GM21367 (cell line): Measurements from ENCODE around the gene PRL.

Source experiments
- ATAC-seq: cut with Tn5 transposase; IDR thresholded peaks from one replicate; pipeline ENCODE4 v1.9.1; 2021; ENCODE audit not compliant: unreplicated experiment

The PRL gene

DNA sequence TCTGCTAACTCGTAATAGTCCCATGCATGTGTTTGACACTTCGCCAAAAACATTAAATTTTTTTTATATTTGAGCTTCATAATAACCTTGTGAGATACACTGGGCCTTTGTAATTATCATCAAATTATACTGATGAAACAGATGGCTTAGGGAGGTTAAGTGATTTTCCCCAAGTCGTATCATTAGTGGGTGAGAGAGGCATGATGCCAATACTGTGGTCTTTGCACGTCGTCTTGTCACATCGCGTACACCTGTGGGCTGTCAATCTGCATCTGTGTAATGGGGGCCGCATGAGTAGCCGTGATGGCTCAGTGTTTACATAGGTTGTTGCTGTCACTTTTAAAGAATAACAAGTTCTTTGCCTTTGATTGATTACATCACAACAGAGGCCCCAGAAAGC lies 1.7 kb downstream of the PRL start:
- ATAC-seq, result no peak

- ATAC-seq, result no peak
Observed at GRCh38 chr6:22294301-22294700, 2.5 kb downstream of the PRL start.

GRCh38 chr6:22290045-22290444 lies 6.8 kb downstream of the PRL start:
- ATAC-seq, result no peak

DNA sequence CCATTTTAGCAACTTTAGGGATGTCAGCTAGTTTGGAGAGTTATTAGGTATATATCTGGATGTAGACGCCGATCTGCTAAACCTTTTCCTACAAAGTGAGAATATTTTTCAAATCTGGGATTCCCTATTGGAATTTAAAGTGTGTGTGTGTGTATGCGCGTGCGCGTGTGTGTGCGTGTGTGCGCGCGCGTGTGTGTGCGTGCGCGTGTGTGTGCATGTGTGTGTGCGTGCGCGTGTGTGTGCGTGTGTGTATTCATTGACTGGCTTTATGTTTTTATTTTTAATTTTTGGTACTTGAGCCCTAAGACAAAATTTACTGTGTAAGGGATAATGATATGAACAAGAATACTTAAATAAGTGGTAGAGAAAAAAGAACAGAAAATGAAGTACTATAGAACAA lies 8.1 kb downstream of the PRL start:
- no peak for ATAC-seq

- ATAC-seq, result no peak
Observed at GRCh38 chr6:22284666-22285065, 12.2 kb downstream of the PRL start.

DNA sequence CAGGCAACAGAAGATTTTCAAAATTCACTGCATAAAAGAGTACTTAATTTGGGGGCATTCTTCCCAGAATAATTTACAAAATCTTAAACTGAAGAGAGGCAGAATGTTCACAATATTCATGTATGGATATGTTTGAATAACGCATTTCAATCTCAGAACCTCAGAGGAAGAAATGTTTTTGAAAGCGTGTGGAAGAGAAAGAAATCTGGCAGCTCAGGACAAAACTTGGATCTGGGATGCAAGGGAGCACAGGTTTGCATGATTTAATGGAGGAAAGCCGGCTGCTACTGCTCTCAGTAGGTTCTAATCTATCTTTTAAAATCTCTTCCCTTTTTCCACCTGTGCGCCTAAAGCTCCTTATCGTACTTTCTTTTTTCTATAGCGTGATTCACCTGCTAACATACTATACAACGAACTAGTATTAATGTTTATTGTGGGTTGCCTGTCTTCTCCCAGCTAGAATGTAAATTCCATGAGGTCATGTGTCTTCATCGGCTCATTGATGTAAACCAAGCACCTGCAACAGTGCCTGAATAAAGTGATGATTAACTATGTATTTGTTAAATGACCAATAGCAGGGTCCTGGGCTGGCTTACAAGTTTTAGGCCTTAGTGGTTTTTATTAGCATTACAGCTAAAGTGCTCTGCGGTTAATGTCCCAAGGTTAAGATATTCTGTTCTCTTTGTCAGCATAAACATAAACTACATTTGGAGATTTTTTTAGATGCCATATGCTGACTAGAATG lies 15.3 kb downstream of the PRL start:
- ATAC-seq, result no peak

GRCh38 chr6:22279427-22279826 lies 17.4 kb downstream of the PRL start:
- ATAC-seq, result no peak

DNA sequence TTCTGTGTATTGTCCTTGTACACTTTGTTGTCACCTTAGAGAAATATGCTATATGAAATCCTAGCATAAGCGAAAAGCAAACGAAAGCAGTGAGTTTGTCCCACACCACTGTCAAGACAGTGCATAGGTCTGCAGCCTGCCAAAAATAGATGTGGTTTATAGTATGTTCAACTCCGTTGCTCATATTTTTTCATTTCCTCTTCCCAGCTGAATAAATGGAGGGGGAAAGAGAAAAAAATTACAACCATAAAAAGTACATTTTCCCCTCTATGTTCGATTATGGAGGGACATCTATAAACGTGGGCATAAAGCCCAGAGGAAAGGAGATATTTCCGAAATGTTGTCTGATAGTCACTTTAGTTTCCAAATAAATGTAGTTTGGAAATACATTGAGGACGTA lies 25.8 kb downstream of the PRL start:
- no peak for ATAC-seq

DNA sequence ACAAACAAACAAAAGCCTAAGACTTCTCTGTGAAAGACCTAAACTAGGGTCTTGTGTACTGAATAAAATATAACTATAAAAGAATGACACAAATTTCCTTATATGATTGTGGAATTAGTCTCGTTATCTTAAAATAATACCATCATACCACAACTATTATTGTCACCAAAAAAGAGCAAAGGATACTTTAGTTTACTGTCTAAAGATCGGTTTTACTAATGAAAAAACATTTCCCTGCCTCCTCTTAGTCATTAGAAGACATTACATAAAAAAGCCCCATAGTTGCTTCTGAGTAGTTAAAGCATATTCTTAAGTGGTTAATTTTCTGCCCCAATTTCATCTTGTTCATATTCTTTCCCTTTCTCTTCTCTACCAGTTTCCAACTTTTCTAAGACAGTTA lies 33.1 kb downstream of the PRL start:
- ATAC-seq, result no peak

DNA sequence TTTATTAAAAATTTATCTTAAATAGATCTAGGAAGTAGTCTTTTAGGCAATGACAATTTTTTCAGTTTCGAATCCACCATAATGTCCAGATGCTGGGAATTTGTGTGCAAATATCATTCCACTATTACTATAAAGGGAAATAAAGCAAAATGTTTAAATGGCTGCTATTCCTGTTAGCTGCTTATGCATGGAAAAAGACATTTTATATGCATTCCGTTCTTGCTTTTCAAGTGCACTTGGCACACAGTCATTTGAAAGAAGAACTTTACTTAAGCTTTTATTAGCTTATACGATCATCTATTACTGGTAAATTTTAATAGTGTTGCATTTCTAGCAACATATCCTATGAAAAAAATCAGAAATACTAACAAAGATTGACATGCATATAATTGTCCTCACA lies 42.0 kb downstream of the PRL start:
- no peak for ATAC-seq

DNA sequence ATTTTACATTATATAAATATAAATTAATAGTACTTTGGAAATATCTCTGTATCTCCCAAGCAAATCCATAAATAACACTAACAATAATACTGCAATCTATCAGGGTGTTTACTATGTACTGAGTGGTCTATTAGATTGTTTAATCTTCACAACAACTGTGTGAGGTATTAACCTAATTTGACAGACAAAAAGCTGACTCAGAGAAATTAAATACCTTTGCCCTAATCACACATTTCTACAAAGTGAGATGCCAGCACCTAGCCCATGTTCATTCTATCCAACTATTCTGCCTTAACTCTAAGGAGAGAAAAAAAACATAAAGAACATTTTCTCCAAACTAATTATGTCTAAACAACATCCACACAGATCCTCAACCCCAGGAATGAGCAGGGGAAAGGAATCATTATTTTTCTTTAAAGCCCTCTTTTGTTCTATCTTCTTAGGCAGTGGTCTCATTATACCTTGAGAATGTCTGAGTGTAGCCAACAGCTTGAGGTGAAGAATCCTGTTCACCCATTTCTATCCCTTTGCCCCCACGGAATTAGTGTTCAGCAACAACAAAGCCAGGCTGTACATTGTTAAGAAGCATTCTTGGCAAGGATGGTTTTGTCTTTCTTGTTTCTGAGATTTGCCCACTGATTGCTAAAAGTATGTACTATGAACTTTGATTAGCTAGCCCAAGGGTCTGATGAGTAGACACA lies 42.7 kb downstream of the PRL start:
- no peak for ATAC-seq

DNA sequence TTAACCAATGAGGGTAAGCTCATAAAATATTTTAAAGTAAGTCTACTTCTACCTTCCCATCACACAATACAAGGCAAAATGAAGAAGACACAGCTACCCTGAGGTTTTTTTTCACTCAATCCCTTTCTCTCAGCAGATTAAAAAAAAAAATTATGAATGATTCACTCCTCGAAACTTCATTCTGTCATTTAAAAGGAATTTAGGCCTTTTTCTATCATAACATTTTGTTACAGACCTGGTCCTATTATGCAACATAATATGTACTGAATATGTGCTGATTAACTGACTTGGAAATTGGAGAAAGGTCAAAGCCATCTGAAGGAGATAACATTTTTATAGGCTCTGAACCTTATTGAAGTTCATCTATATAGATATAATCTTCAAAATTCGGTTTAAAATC lies 45.5 kb downstream of the PRL start:
- ATAC-seq, result no peak

GRCh38 chr6:22250486-22250885 lies 46.4 kb downstream of the PRL start:
- ATAC-seq, result no peak

DNA sequence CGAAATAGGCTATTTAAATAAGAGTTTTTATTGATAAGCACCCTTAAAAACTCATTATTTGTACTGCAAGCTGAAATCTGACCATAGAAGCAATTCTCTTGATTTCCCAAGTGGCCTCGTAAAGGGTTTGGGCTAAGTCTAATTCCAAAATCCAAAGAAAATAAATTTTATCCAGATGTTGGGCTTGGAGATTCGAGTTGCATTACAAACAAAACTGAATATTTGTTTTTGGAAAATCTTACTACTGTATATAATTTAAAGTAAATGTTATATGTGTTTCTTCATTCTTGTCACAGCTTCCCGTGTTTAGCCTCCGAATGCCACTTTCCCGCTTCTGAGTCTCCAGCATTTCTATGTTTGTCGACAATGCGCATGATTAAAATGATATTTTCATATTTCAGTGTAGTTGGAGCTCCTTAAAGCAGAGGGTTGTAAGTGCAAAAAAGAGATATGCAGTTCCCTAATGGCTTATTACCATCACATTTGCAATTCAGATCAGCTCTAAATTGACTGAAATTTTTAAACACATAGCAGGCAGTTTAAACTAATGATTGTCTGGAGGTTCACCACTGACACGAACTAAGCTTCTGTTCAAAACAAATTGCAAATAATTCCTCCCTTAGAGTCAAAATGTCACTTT lies 47.0 kb downstream of the PRL start:
- no peak for ATAC-seq

GRCh38 chr6:22248513-22249308 lies 48.1 kb downstream of the PRL start:
- ATAC-seq, result no peak

- ATAC-seq, result no peak
Observed at GRCh38 chr6:22247916-22248482, 48.8 kb downstream of the PRL start.

- ATAC-seq, result no peak
Observed at GRCh38 chr6:22240025-22240424, 56.8 kb downstream of the PRL start.

DNA sequence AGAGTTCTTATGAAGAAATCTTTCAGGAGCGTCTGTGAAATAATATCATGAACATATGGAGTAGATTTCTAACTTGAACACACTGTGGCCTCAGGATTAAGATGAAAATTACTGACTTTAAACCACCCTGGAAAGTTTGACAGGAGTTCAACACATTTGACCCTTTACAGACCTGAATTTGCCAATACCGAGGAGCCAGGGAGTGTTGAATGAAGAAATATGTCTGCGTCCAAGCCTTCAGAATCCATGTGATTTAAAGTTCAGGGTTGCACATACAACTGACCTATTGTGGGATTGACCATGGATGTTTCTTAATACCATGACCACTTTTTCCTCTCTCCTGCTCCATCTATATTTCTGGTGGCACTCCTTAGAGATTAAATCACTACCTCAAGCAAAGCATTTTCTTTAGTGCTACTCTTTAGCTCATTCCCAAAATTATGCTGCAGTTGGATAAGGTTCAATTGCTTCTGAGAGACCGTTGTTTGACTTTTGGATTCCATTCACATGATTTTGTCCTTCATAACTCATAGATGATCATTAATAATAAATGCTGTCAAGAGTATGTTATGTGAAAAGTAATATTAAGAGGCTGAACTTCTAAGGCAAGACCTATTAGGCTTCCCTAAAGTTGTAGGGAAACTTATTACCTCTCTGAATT lies 57.4 kb downstream of the PRL start:
- no peak for ATAC-seq

DNA sequence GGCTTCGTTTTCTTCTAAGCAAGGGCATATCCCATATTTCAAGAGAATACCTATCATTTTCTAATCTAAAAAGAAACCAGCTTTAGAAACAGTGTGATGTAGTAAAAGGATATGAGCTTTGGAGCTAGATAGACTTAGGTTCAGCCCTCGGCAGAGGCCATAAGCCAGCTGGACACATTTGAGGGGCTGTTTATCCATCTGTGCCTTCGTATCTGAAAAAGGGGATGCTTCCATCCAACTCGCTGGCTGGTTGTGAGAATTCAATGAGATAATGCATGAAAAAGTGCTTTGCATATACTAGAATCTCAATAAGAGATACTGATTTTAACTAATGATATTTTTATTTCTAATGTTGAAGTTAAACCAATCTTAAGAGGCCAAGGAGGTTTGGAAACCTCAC lies 58.0 kb downstream of the PRL start:
- no peak for ATAC-seq

- no peak for ATAC-seq
Observed at GRCh38 chr6:22237526-22237925, 59.3 kb downstream of the PRL start.
